GM12872 (cell line): Measurements from ENCODE around the gene KIAA1217.

Source experiments
- TF ChIP-seq, protein P1 (sequence below): IDR thresholded peaks from 3 replicates; pipeline ENCODE4 v1.5.1; 2011; ENCODE audit warnings: low read depth, mild to moderate bottlenecking, low read length, moderate library complexity; ENCODE audit not compliant: insufficient read depth

KIAA1217 gene, protein sequence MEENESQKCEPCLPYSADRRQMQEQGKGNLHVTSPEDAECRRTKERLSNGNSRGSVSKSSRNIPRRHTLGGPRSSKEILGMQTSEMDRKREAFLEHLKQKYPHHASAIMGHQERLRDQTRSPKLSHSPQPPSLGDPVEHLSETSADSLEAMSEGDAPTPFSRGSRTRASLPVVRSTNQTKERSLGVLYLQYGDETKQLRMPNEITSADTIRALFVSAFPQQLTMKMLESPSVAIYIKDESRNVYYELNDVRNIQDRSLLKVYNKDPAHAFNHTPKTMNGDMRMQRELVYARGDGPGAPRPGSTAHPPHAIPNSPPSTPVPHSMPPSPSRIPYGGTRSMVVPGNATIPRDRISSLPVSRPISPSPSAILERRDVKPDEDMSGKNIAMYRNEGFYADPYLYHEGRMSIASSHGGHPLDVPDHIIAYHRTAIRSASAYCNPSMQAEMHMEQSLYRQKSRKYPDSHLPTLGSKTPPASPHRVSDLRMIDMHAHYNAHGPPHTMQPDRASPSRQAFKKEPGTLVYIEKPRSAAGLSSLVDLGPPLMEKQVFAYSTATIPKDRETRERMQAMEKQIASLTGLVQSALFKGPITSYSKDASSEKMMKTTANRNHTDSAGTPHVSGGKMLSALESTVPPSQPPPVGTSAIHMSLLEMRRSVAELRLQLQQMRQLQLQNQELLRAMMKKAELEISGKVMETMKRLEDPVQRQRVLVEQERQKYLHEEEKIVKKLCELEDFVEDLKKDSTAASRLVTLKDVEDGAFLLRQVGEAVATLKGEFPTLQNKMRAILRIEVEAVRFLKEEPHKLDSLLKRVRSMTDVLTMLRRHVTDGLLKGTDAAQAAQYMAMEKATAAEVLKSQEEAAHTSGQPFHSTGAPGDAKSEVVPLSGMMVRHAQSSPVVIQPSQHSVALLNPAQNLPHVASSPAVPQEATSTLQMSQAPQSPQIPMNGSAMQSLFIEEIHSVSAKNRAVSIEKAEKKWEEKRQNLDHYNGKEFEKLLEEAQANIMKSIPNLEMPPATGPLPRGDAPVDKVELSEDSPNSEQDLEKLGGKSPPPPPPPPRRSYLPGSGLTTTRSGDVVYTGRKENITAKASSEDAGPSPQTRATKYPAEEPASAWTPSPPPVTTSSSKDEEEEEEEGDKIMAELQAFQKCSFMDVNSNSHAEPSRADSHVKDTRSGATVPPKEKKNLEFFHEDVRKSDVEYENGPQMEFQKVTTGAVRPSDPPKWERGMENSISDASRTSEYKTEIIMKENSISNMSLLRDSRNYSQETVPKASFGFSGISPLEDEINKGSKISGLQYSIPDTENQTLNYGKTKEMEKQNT (N-terminal part only)

DNA sequence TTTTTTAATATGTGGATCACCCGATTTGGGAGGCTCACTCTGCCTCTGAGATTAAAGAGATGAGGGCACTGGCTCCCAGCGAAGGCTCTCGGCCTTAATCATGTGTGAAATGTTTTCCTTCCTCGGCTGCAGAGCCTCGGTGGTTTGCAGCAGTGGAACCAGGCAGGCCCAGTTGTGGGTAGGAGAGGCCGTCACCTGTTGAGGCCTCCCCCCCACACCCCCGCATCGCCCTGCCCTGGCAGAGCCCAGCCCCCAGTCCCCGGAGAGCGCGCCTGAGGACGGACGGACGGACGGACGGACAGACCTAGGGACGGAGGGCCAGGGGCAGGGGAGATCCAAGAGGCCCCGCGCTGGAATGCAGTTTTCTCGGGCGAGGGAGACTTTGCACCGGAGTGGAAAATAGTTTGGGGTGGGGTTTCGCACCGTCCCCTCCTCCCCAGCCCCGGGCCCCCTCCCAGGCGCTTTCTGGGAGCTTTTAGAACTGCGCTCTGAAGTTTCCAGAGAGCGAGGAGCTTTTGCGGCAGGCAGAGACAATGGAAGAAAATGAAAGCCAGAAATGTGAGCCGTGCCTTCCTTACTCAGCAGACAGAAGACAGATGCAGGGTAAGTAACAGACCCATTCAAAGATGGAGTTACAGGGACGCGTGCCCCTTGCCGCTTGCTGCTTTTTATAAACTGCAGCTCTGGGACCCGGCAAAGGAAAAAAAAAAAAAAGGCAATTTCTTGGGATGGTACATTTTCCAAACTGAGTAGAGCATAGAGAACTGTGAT is at the start of gene KIAA1217:
Gene KIAA1217, plus strand, starts transcription at position 478 of the 771 bp plus-strand sequence. Its CDS starts 56 bp downstream, at position 534.
- TF ChIP-seq, protein P1, sequence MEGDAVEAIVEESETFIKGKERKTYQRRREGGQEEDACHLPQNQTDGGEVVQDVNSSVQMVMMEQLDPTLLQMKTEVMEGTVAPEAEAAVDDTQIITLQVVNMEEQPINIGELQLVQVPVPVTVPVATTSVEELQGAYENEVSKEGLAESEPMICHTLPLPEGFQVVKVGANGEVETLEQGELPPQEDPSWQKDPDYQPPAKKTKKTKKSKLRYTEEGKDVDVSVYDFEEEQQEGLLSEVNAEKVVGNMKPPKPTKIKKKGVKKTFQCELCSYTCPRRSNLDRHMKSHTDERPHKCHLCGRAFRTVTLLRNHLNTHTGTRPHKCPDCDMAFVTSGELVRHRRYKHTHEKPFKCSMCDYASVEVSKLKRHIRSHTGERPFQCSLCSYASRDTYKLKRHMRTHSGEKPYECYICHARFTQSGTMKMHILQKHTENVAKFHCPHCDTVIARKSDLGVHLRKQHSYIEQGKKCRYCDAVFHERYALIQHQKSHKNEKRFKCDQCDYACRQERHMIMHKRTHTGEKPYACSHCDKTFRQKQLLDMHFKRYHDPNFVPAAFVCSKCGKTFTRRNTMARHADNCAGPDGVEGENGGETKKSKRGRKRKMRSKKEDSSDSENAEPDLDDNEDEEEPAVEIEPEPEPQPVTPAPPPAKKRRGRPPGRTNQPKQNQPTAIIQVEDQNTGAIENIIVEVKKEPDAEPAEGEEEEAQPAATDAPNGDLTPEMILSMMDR: no peak

DNA sequence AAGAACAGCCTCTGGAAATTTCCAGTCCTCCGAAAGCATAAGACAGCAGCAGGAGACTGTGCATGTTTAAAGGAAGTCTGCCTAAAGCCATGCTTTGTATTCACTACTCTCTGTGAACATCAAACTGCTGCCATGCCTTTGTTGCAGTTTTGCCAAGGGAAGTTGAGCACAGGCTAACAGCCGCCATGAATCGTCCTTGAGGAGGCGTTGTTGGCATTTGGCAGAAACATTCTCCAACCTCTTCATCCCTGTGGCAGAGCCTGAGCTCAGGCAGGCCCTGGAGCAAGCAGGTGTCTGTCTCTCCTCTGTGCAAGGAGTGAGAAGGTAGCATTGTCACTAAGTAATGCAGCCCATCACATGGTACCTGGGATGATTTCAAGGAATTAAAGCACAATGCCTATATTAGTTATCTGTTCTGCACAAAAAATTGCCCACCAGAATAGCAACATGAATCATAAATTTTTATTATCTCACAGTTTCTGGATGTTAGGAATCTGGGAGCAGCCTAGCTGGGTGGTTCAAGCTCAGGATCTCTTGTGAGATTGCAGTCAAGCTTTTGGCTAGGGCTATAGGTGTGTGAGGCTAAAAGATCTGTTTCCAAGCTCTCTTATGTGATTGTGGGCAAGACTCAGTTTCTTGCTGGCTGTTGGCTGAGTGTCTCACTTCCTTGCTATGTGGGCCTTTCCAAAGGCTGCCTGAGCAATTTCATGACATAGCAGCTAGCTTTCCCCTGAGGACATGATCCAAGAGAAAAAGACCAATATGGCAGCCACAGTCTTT is 46.5 kb upstream of the KIAA1217 start:
- TF ChIP-seq, protein P1: no peak

DNA sequence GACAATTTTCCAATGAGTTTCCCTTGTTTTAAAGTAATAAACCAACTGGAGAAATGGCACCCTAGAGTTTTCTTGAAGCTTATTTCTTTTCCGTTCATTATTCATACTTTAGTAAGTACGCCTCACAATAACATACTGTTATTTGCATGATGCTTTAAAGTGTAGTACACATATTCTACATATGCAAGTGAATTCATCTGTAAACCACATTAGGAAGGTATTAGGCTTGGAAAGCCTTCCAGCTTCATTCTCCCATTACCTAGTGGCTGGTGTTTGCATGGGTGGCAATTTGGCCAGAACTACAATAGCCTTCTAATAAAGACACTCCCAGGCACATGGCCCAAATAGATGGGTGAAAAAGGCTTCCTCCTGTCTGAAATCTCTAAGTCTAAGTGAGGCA is 45.5 kb upstream of the KIAA1217 start:
- TF ChIP-seq, protein P1: no peak

DNA sequence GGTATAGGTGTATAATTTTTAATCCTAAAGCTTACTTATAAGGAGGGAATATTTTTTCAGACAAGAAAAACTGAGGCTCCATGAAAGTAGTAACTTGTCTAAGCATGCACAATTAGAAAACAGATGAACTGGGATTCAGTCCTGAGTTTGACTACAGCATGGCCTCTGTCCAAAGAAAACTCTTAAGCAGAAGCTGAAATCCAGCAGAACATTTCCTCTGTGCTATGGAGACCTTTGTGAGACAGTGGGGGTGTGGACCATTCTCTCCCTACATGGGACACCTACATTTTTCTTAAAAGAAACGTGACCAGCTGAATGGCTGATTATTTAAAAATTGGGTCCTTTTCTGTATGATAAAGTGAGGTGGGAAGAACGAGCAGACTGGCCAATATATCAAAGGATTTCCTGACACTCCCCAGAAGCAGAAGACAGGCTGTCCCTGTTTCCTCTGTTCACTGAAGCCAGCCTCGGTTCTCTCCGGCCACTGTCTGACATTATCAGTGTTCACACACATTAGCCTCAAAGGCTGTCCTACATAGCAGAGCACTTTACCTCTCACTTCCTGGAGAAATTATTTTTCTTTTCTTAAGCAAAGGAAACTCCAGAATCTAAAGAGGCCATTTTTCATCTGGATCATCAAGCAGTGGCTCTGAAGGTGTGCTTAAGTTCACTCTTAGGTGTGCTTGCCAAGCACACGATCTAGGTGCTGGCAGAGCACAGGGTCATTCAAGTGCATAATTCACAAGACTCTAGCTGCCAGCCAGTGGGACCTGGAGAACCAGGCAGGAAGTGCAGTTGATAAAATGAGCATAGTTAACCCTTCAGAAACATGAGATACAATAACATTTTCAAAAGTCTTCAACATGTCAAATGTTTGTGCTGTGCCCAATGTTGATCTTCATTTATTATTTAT is 40.4 kb upstream of the KIAA1217 start:
- TF ChIP-seq, protein P1: no peak

DNA sequence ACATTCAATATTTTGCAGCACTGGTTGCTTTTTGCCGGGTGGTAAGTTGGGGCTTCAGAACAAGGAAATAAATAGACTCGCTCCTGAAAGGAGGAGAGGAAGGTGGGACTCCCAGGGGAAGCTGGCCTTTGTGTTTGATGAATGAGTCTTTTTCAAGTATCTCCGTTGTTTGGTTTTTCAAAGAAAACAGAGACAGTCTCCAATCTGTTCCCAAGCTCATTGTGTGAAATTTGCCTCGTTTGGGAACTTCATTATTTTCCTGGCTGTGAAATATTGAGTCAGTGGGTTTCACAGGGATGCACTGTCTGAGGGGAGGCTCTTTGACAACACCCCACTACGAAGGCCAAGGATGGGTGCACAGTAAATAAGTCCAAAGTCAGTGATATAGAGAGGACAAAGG is 38.7 kb upstream of the KIAA1217 start:
- TF ChIP-seq, protein P1: no peak

DNA sequence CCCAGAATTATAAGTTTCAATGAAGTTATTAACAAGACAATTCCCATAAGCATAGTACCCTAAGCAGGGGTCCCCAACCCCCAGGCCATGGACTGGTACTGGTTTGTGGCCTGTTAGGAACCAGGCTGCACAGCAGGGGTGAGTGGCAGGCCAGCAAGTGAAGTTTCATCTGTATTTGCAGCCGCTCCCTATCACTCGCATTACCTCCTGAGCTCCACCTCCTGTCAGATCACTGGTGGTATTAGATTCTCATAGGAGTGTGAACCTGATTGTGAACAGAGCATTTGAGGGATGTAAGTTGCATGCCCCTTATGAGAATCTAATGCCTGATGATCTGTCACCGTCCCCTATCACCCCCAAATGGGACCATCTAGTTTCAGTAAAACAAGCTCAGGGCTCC is 36.0 kb upstream of the KIAA1217 start:
- TF ChIP-seq, protein P1: no peak
